Panc1 (cell line): Measurements from ENCODE around the gene SLC6A8. TPM values are rescaled to one million over a fixed set of nuclear protein-coding genes. Genes with fewer than 3 reads are reported as not detected.
A peak's percentile ranks its signal among the peaks of the same experiment; 100 is the strongest.
"Not testable (repeated sequence)": the region's sequence is repeated elsewhere in the genome, so short reads cannot be mapped to it uniquely, and the experiment has no call there.

ENCODE experiments used
- ATAC-seq: fragments of 200-7000 bp; cut with Tn5 transposase; 2 replicates; pipeline ENCODE4 v1.9.1; 2020; ENCODE audit warnings: mild to moderate bottlenecking, moderate library complexity
- BruUV-seq: library from RNA; stranded (reverse); fragments of 400-500 nt; replicated peaks from 2 replicates; lab custom pipeline; 2021; lab: Mats Ljungman, UMichigan
- CTCF ChIA-PET: fragments of 300-600 bp; sonication (Branson Sonifier 250); formaldehyde crosslinking; loops from one replicate; lab custom pipeline; 2022; ENCODE audit warnings: antibody characterized with exemption; lab: Charles Lee
- POLR2A ChIA-PET: fragments of 300-600 bp; sonication (Branson Sonifier 250); formaldehyde crosslinking; loops from one replicate; lab custom pipeline; 2022; ENCODE audit warnings: antibody characterized with exemption; lab: Charles Lee
- DNase-seq: peaks from one replicate; pipeline ENCODE4 v3.0.0-alpha.2; 2010; ENCODE audit warnings: low read depth, low spot score
- H3K27ac ChIP-seq: 2 replicates; pipeline ENCODE4 v1.5.1; 2011; ENCODE audit warnings: mild to moderate bottlenecking, low read length, inconsistent platforms
- H3K27me3 ChIP-seq: fragments of 200-500 bp; sonication (Bioruptor generic); 2 replicates; pipeline ENCODE4 v1.6.0; 2014; ENCODE audit warnings: low read length, inconsistent platforms; ENCODE audit not compliant: control insufficient read depth, insufficient read depth
- H3K36me3 ChIP-seq: fragments of 200-500 bp; sonication (Bioruptor generic); 2 replicates; pipeline ENCODE4 v1.5.1; 2014; ENCODE audit warnings: inconsistent platforms, mild to moderate bottlenecking, low read length, moderate library complexity; ENCODE audit not compliant: control insufficient read depth, insufficient read depth
- H3K4me1 ChIP-seq: 2 replicates; pipeline ENCODE4 v1.5.1; 2011; ENCODE audit warnings: inconsistent platforms, mild to moderate bottlenecking, low read length, moderate library complexity; ENCODE audit not compliant: control insufficient read depth, insufficient read depth
- H3K4me3 ChIP-seq, 2 experiments: 2 replicates each; pipeline ENCODE4 v1.5.1; 2011 to 2012; ENCODE audit warnings: low read depth in 2 of 2, low read length in 2 of 2, mild to moderate bottlenecking in 2 of 2, inconsistent platforms in 1 of 2, moderate library complexity in 1 of 2
- H3K9me3 ChIP-seq: fragments of 200-500 bp; sonication (Bioruptor generic); 2 replicates; pipeline ENCODE4 v1.5.1; 2014; ENCODE audit warnings: low read depth, mild to moderate bottlenecking, inconsistent platforms, low read length, moderate library complexity; ENCODE audit not compliant: control insufficient read depth, insufficient read depth
- CTCF ChIP-seq: fragments of 450-650 bp; IDR thresholded peaks from 2 replicates; pipeline ENCODE4 v1.5.1; 2017; ENCODE audit warnings: mild to moderate bottlenecking
- POLR2AphosphoS5 ChIP-seq: IDR thresholded peaks from 2 replicates; pipeline ENCODE4 v1.6.1; 2012; ENCODE audit warnings: mild to moderate bottlenecking, low read depth, low read length, moderate library complexity
- REST ChIP-seq, 2 experiments: IDR thresholded peaks; 2 replicates each; pipeline ENCODE4 v1.6.1; 2011 to 2012; ENCODE audit warnings: low read depth in 2 of 2, control low read depth in 1 of 2, low read length in 1 of 2, mild to moderate bottlenecking in 1 of 2, moderate library complexity in 1 of 2; ENCODE audit not compliant: insufficient read depth in 1 of 2
- SIN3A ChIP-seq: IDR thresholded peaks from 2 replicates; pipeline ENCODE4 v1.6.1; 2012; ENCODE audit warnings: low read depth, mild to moderate bottlenecking, low read length, moderate library complexity, borderline replicate concordance; ENCODE audit not compliant: insufficient read depth
- TCF7L2 ChIP-seq: IDR thresholded peaks from 2 replicates; pipeline ENCODE4 v1.6.1; 2011; ENCODE audit warnings: mild to moderate bottlenecking, low read depth, low read length, inconsistent platforms
- in situ Hi-C: cut with HindIII; loops from 2 replicates; pipeline ENCODE4 v1.10.0; 2016; ENCODE audit warnings: low sequenced_read_pairs, low pct_unique_long_range_greater_than_20kb
- intact Hi-C: fragments of 100-400 bp; cut with micrococcal nuclease; formaldehyde crosslinking; loops from one replicate; pipeline ENCODE4 v1.10.0; 2022; ENCODE audit not compliant: unreplicated experiment
- total RNA-seq: library from RNA; stranded (reverse); gene quantifications from one replicate; pipeline ENCODE4 v1.2.1, GENCODE V29; 2021; ENCODE audit not compliant: unreplicated experiment

SLC6A8 gene
- total RNA-seq, 1 experiment from 2014 or later = 125 TPM

DNA sequence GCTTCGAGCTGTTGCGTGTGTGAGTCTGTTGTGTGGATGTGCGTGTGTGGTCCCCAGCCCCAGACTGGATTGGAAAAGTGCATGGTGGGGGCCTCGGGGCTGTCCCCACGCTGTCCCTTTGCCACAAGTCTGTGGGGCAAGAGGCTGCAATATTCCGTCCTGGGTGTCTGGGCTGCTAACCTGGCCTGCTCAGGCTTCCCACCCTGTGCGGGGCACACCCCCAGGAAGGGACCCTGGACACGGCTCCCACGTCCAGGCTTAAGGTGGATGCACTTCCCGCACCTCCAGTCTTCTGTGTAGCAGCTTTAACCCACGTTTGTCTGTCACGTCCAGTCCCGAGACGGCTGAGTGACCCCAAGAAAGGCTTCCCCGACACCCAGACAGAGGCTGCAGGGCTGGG, 8.4 kb downstream of the SLC6A8 start:
- peaks cover 4% of the 10 kb centered on the region; the same call in 1 of the 2 replicates for H3K4me1 ChIP-seq
- no peaks in the 10 kb centered on the region for H3K36me3 ChIP-seq
- no peak overlapping the region for H3K4me3 ChIP-seq
- DNase-seq (no peak), ATAC-seq (no peak)
- TF ChIP-seq POLR2AphosphoS5 = no peak
- no peak for TF ChIP-seq CTCF
- no peak for TF ChIP-seq SIN3A
- TF ChIP-seq TCF7L2 = no peak
- no peak for TF ChIP-seq REST (IDR thresholded peaks at IDR 0.05; ENCODE audit: insufficient read depth in 1 of 2, low read depth in 2 of 2, low read length in 1 of 2)
- in situ Hi-C loops = no loop called here
- no peak overlapping the region for H3K27ac ChIP-seq
- BruUV-seq = TSS peak; percentile 76
- ChIA-PET CTCF (no interaction called here), POLR2A (no interaction called here)
- H3K27me3 ChIP-seq = no peaks in the 10 kb centered on the region
- no peaks in the 10 kb centered on the region for H3K9me3 ChIP-seq
- intact Hi-C loops = no loop called here

DNA sequence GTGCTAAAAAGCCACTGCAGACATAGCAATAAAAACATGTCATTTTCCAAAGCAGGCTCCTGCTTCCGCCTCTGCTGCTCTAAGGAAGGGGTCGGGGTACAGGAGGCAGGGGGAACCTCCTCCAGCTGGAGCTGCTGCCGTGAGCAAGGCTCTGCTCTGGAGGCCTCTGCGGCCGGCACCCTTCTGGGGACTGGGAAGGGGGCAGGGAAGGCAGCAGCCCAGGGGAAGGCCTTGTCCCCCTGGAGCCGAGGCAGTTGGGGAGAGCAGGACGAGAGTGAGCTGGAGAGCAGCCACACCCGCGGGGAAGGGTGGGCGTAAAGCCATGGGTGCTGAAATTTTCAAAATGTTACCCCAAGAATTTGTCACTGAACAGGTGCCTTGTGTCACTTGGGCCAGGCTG, 8.8 kb downstream of the SLC6A8 start:
- H3K27ac ChIP-seq, DNase-seq, H3K36me3 ChIP-seq, CTCF ChIA-PET, POLR2A ChIA-PET, BruUV-seq, H3K9me3 ChIP-seq, H3K4me1 ChIP-seq, in situ Hi-C loops, ATAC-seq, H3K27me3 ChIP-seq, intact Hi-C loops, H3K4me3 ChIP-seq: not testable (repeated sequence)

DNA sequence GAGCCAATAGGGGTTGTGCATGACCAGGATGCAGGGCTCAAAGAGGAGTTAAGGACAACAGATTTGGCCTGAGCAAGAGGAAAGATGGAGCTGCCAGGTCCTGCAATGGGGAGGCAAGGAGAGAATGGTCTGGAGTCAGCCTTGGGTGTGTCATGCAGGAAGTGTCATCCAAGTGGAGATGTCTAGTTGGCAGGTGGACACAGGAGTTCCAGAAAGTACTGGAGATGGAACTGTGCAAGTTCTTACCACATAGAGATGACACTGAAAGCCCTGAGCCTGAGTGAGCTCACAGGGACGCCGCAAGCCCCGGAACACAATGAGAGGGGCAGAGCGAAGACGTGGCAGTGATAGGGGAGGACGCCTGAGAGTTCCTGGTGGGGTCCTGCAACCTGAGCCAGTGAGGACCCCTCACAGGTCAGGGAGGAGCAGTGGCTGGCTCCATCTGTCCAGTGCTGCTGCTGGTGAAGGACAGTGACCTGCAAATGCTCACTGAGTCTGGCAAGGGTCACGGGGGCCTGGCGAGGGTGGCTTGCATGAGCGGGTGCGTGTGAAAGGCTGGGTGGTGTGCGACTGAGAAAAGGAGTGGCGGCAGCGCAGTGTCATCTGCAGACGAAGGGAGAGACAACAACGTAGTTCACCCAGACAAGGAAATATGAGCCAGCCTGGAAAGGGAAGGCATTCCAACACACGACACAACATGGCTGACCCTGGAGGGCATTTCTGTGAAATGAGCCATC, 9.4 kb downstream of the SLC6A8 start:
- intact Hi-C loops, H3K27ac ChIP-seq, H3K4me1 ChIP-seq, BruUV-seq, in situ Hi-C loops, ATAC-seq, H3K27me3 ChIP-seq, H3K36me3 ChIP-seq, CTCF ChIA-PET, DNase-seq, POLR2A ChIA-PET, H3K4me3 ChIP-seq, H3K9me3 ChIP-seq: not testable (repeated sequence)
